ENCODE results near the gene TIGD1.

DNA sequence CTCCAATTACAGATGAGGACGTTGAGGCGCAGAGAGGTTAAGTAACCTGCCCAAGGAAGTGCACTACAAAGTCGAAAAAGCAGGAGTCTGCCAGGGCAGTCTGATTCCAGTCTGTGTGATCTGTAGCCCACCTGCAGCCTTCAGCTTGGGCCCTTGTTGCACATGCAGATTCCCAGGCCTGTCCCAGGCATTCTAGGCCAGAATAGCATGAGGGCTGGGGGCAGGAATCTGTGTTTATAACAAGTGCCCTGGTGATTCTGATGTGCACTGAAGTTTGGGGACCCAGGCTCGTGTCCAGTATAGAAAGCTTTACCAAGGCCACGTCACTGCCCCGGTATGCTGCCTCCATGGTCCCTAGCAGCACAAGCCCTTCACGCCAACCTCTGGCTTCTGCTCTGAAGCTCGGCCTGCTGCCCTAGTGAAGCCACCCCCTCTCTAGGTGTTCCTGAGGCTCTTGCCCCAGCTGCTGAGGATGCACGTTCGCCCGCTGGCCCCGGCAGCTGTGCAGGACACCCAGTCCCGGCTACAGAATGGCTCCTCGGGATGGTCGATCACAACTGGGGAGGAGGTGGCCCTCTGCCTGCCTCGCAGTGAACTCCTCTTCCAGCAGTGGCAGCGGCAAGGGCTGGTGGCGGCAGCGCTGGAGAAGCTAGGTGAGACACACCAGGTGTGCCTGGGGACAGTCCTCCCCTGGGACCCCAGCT, 6.3 kb downstream of the TIGD1 start:
- TF ChIP-seq POLR2A (IDR thresholded peaks at IDR 0.05): no peak
- no peak for TF ChIP-seq CTCF (IDR thresholded peaks at IDR 0.05 in 8 of 11, conservative IDR thresholded peaks at IDR 0.05 in 3 of 11)

All from spleen (tissue), 7 donors.